Activated CD4-positive, alpha-beta T cell treated with anti-CD3 and anti-CD28 coated beads for 36 hours (primary cell): Measurements from ENCODE around the gene TMEM234. TPM values are rescaled to one million over a fixed set of nuclear protein-coding genes. Genes with fewer than 3 reads are reported as not detected.

Experiments
- ATAC-seq: fragments of 200-7000 bp; cut with Tn5 transposase; one replicate; pipeline ENCODE4 v1.10.0; 2021; ENCODE audit warnings: mild to moderate bottlenecking, moderate library complexity
- CTCF ChIA-PET: fragments of 350-600 bp; sonication (Branson Sonifier 250); formaldehyde crosslinking; loops from one replicate; lab custom pipeline; 2021; ENCODE audit warnings: antibody characterized with exemption; lab: Charles Lee
- POLR2A ChIA-PET: fragments of 350-600 bp; sonication (Branson Sonifier 250); formaldehyde crosslinking; loops from one replicate; lab custom pipeline; 2021; ENCODE audit warnings: antibody characterized with exemption, inconsistent platforms; lab: Charles Lee
- DNase-seq: peaks from one replicate; pipeline ENCODE4 v3.0.0-alpha.2; 2020
- H3K27ac Mint-ChIP-seq: one replicate; pipeline ENCODE4 v1.8.0; 2021; ENCODE audit warnings: mixed read lengths
- H3K27me3 Mint-ChIP-seq: one replicate; pipeline ENCODE4 v1.8.0; 2021; ENCODE audit warnings: mixed read lengths
- H3K36me3 Mint-ChIP-seq: one replicate; pipeline ENCODE4 v1.8.0; 2021; ENCODE audit warnings: low read depth, mixed read lengths
- H3K4me1 Mint-ChIP-seq: one replicate; pipeline ENCODE4 v1.8.0; 2021; ENCODE audit warnings: mixed read lengths
- H3K4me3 Mint-ChIP-seq: one replicate; pipeline ENCODE4 v1.8.0; 2021; ENCODE audit warnings: mild to moderate bottlenecking, moderate library complexity, mixed read lengths
- H3K9me3 Mint-ChIP-seq: one replicate; pipeline ENCODE4 v1.8.0; 2021; ENCODE audit warnings: low read depth, mixed read lengths
- intact Hi-C, 2 experiments: fragments of 100-400 bp; cut with DNase I in 1 of 2; cut with micrococcal nuclease in 1 of 2; formaldehyde crosslinking; loops; one replicate each; pipeline versions ENCODE4 v1.14.2 to v1.15.1; 2022 to 2024; cut with DNase I, micrococcal nuclease
- total RNA-seq, 2 experiments: library from RNA; stranded (reverse); gene quantifications; one replicate each; pipeline ENCODE4 v1.2.3, GENCODE V29; 2021

TMEM234 gene
- total RNA-seq, 2 experiments from 2014 or later: 7.3 to 8.2 TPM

DNA sequence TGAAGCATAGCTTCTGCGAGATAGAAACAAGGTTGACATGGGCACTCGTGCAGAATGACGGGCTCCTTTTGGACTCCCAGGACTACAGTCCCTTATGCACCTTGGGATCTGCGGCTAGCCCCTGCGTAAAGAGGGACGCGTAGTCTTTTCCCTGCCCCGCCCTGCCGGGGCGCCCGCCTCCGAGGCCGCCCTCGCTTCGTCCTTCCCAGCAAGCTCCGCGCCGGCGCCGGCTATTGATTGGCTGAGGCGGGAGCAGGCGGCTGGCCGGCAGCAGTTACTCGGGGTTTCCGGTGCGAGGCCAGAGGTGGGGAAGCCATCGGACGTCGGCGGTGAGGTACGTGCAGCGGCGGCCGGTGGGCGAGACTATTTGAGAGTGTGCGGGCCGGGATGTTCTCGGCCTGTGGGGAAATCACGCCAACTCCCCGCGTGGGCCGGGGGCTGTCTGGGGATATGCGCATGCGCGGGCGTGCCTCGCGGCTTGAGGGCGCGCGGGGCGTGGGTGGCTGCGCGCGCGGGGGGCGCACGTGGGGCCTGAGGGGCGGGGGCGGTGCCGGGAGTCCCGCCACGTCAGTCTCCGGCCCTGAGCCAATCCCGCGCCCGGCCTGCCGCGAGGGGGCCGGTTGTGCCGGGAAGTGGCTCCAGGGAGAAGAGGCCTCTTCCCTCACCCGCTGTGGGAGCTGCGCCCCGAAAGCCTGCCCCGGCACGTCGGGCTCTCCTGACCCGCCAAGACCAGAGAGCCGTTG is 42.5 kb downstream of the TMEM234 start, which contains the start of gene TXLNA:
TSS of gene TXLNA (plus strand) at position 233 of the 743 bp plus-strand sequence. CDS start 671 bp downstream, outside the sequence.
- peaks cover 39% of the 10 kb centered on the region for H3K36me3 Mint-ChIP-seq
- ChIA-PET POLR2A (interaction anchor here (0.5 to 2.2 kb wide), 12 partner anchors 12 to 457 kb away, joined by 3 to 7 read pairs (median 3); partner anchors contain the start of genes BSDC1, CCDC28B, HDAC1 and KHDRBS1), CTCF (interaction anchor here (0.5 to 2.1 kb wide), 10 partner anchors 14 to 639 kb away, joined by 3 to 16 read pairs (median 4); partner anchors contain the start of genes KPNA6 and MARCKSL1)
- no peaks in the 10 kb centered on the region for H3K9me3 Mint-ChIP-seq
- DNase-seq (peak; percentile 96), ATAC-seq (peak; percentile 93)
- intact Hi-C loops: loop anchor here (1.0 to 2.0 kb wide), 16 partner anchors 21 to 638 kb away; partner anchors contain the start of genes CCDC28B (in 2 of the 2), KPNA6 (in 2 of the 2), BSDC1 (in 1 of the 2) and EIF3I (in 1 of the 2)
- peaks cover 44% of the 10 kb centered on the region for H3K4me1 Mint-ChIP-seq
- peak within 1 kb of the TSS; percentile 86 for H3K4me3 Mint-ChIP-seq
- no peaks in the 10 kb centered on the region for H3K27me3 Mint-ChIP-seq
- H3K27ac Mint-ChIP-seq: peak within 1 kb of the TSS; percentile 98

DNA sequence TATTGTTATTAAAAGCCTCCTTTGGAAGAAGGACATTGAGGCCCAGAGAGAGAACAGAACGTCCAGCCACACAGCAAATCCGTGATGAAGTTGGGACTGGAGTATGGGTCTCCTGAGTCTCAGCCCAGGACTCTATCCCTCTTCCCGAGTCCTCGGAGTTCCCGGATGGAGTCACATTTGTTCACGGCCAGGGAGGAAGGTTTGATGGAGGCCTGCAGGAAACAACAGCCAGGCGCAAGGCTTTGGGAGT is 43.0 kb downstream of the TMEM234 start:
- Mint-ChIP-seq H3K4me3 (peak overlapping the region; percentile 86), H3K27ac (peak overlapping the region; percentile 98), H3K36me3 (peaks cover 34% of the 10 kb centered on the region), H3K27me3 (no peaks in the 10 kb centered on the region), H3K9me3 (no peaks in the 10 kb centered on the region), H3K4me1 (peaks cover 39% of the 10 kb centered on the region)
- intact Hi-C loops: loop anchor here (1.0 to 2.0 kb wide), 13 partner anchors 21 to 638 kb away; partner anchors contain the start of genes KPNA6 (in 2 of the 2), BSDC1 (in 1 of the 2), CCDC28B (in 1 of the 2) and EIF3I (in 1 of the 2)
- DNase-seq (no peak), ATAC-seq (no peak)
- POLR2A ChIA-PET: interaction anchor here (0.5 to 1.6 kb wide), 9 partner anchors 11 to 458 kb away, joined by 3 to 7 read pairs (median 3); partner anchors contain the start of genes BSDC1, HDAC1, KHDRBS1 and KPNA6
- CTCF ChIA-PET: interaction anchor here (0.5 to 2.1 kb wide), 8 partner anchors 14 to 418 kb away, joined by 3 to 16 read pairs (median 4); partner anchors contain the start of gene KPNA6

DNA sequence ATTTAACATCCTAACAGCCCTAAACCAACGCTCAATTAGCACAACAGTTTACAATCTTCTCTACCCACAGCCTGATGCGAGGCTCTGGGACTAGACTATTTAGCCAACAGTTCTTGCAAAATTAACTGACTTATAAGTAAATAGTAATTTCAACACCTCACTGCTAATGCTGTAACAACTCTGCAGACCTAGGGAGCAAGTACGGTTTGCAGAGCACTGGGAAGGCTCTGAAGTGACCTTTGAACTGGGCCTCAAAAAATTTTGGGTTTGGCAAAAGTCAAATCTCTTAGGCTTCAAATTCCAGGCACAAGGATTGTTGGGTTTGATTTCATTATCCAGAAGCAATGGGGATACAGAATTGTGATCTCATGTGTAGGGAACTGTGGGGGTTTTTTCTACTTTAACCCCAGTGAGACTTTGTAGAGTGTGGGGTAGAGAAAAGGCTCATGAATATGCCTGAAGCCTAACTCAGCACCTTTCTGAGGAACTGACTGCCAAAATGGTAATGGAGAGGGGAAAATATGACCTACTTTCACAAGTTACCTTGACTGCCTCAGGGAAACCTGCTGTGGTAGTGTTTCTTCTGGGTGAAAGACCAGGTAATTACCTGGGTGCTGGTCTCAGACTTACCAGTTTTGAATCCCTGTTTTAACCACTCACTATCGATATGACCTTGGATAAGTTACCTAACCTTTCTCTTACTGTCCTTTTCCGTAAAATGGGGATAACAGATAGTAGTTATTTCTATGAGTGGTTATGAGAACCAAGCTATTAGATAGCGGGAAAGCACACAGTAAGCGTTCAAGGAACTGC is 43.6 kb downstream of the TMEM234 start:
- POLR2A ChIA-PET: interaction anchor here (0.7 to 1.6 kb wide), 8 partner anchors 11 to 458 kb away, joined by 3 to 7 read pairs (median 4); partner anchors contain the start of genes BSDC1, HDAC1, KHDRBS1 and KPNA6
- ATAC-seq: no peak
- Mint-ChIP-seq H3K4me1 (peaks cover 35% of the 10 kb centered on the region), H3K4me3 (peak overlapping the region; percentile 86), H3K27me3 (no peaks in the 10 kb centered on the region), H3K27ac (peak overlapping the region; percentile 98), H3K36me3 (peaks cover 30% of the 10 kb centered on the region), H3K9me3 (no peaks in the 10 kb centered on the region)
- CTCF ChIA-PET: interaction anchor here (0.5 to 2.1 kb wide), 8 partner anchors 15 to 417 kb away, joined by 3 to 16 read pairs (median 4); partner anchors contain the start of gene KPNA6
- DNase-seq: no peak
- intact Hi-C loops: loop anchor here (1.0 to 2.0 kb wide), 13 partner anchors 22 to 639 kb away; partner anchors contain the start of genes KPNA6 (in 2 of the 2), BSDC1 (in 1 of the 2), CCDC28B (in 1 of the 2) and EIF3I (in 1 of the 2)

DNA sequence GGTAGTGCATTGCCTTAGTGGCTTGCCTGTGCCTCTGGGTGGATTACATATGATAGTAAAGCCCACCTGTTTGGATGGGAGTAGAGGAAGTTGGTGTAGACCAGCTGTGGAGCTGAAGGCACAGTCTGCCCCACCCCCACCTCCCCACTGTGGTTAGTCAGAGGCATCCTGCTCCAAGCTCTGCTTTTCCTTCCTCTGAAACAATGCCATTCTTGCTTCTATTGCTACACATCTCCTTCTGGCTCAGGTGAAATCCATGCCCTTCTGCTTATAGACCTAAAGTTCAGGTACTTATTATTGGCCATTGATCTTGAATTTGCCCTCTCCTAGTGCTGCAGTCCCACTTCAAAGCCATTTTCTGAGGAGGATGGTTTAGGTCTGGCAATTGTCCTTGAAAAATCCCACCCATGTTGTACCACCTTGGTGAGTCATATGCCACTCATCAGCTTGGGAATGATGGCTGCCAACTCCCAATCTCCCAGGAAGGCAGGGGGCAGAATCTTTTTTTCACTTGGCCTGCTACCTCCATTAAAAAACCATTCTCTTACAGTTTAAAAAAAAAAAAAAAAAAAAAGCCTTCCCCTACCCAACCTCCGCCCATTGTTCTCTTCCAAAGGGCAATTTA is 49.4 kb downstream of the TMEM234 start:
- Mint-ChIP-seq H3K4me3 (no peak overlapping the region), H3K9me3 (no peaks in the 10 kb centered on the region), H3K27ac (no peak overlapping the region), H3K4me1 (peaks cover 9% of the 10 kb centered on the region), H3K27me3 (no peaks in the 10 kb centered on the region), H3K36me3 (peaks cover 33% of the 10 kb centered on the region)
- POLR2A ChIA-PET: no interaction called here
- DNase-seq (no peak), ATAC-seq (no peak)
- intact Hi-C loops: no loop called here
- CTCF ChIA-PET: no interaction called here

DNA sequence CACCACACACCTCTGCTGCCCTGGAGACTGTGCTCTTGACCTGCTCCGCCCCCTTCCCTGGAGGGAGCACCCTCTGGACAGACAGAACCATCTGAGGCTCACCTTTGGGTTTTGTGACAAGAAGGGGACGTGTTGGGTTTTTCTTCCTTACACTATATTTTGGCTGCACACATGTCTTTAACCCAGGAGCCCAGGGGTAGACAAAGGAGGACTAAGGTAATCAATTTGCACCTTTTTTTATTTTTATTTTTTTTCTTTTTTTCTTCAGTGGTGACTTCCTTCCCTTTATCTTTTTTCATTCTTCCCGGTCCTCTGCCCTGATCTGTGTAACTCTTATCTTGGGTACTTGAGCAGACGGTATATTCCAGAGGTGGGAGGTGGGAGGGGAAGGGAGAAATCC is 51.2 kb downstream of the TMEM234 start:
- no peak for ATAC-seq
- H3K9me3 Mint-ChIP-seq: no peaks in the 10 kb centered on the region
- no peak overlapping the region for H3K4me3 Mint-ChIP-seq
- no peak overlapping the region for H3K27ac Mint-ChIP-seq
- H3K4me1 Mint-ChIP-seq: peaks cover 9% of the 10 kb centered on the region
- H3K27me3 Mint-ChIP-seq: no peaks in the 10 kb centered on the region
- H3K36me3 Mint-ChIP-seq: peaks cover 44% of the 10 kb centered on the region
- DNase-seq: no peak
- intact Hi-C loops: no loop called here
- ChIA-PET POLR2A (no interaction called here), CTCF (interaction anchor here (0.7 kb wide), 1 partner anchor 30 kb away, joined by 3 read pairs; no protein-coding TSS in a partner anchor)

Other genes with a start within 250 kb of the TMEM234 start
- 100 to 1,000 TPM; 198 to 206 TPM for gene KHDRBS1, start 208.5 kb downstream of the TMEM234 start, total RNA-seq
- 10 to 100 TPM; 25.2 to 29.8 TPM for gene TMEM39B, start 149.4 kb downstream of the TMEM234 start, total RNA-seq
- gene KPNA6, start 114.3 kb downstream of the TMEM234 start, total RNA-seq: 10 to 100 TPM; 70.0 to 78.3 TPM
- 10 to 100 TPM; 79.5 to 79.7 TPM for gene TXLNA, start 42.7 kb downstream of the TMEM234 start, total RNA-seq
- 10 to 100 TPM; 13.0 to 19.3 TPM for gene CCDC28B, start 21.8 kb downstream of the TMEM234 start, total RNA-seq
- gene IQCC, start 16.7 kb downstream of the TMEM234 start, total RNA-seq: 1 to 10 TPM; 4.4 to 5.0 TPM
- not detected for gene DCDC2B, start 13.3 kb downstream of the TMEM234 start, total RNA-seq
- gene EIF3I, start 54 bp upstream of the TMEM234 start, total RNA-seq: 100 to 1,000 TPM; 299 to 349 TPM
- gene FAM167B, start 24.9 kb upstream of the TMEM234 start, total RNA-seq: under 1 TPM; 0.72 to 0.82 TPM
- 100 to 1,000 TPM; 179 to 220 TPM for gene LCK, start 28.9 kb upstream of the TMEM234 start, total RNA-seq
- gene HDAC1, start 69.7 kb upstream of the TMEM234 start, total RNA-seq: 100 to 1,000 TPM; 132 to 146 TPM
- 10 to 100 TPM; 27.0 to 29.3 TPM for gene MARCKSL1, start 113.9 kb upstream of the TMEM234 start, total RNA-seq
- 1 to 10 TPM; 3.1 to 3.3 TPM for gene FAM229A, start 140.1 kb upstream of the TMEM234 start, total RNA-seq
- gene TSSK3, start 140.2 kb upstream of the TMEM234 start, total RNA-seq: 1 to 10 TPM in 1 of 2 experiments, under 1 TPM in 1; 0.76 to 1.6 TPM
- gene BSDC1, start 172.1 kb upstream of the TMEM234 start, total RNA-seq: 10 to 100 TPM; 29.4 to 36.9 TPM
- gene ZBTB8B, start 242.7 kb upstream of the TMEM234 start, total RNA-seq: not detected